Muscle layer of colon (tissue), 2 donors: ENCODE results near the gene RPTOR.
A peak's percentile ranks its signal among the peaks of the same experiment; 100 is the strongest.

Experiments used
- H3K27ac ChIP-seq: one replicate; pipeline ENCODE4 v1.7.0; 2013; ENCODE audit warnings: low read depth, mild to moderate bottlenecking, low read length, moderate library complexity
- H3K27me3 ChIP-seq, 2 donors: one replicate each; pipeline ENCODE4 v1.7.0; 2013; ENCODE audit warnings: low read length in 2 of 2, mild to moderate bottlenecking in 2 of 2; ENCODE audit not compliant: insufficient read depth in 2 of 2, control insufficient read depth in 1 of 2
- H3K36me3 ChIP-seq: one replicate; pipeline ENCODE4 v1.7.0; 2013; ENCODE audit warnings: mild to moderate bottlenecking, low read length; ENCODE audit not compliant: insufficient read depth
- H3K4me1 ChIP-seq: one replicate; pipeline ENCODE4 v1.7.0; 2013; ENCODE audit warnings: mild to moderate bottlenecking, low read length; ENCODE audit not compliant: insufficient read depth
- H3K4me3 ChIP-seq, 2 donors: one replicate each; pipeline ENCODE4 v1.7.0; 2013; ENCODE audit warnings: low read length in 2 of 2, low read depth in 1 of 2, mild to moderate bottlenecking in 1 of 2, moderate library complexity in 1 of 2
- H3K9ac ChIP-seq: one replicate; pipeline ENCODE4 v1.7.0; 2013; ENCODE audit warnings: low read length
- H3K9me3 ChIP-seq: one replicate; pipeline ENCODE4 v1.7.0; 2013; ENCODE audit warnings: mild to moderate bottlenecking, low read length
- donor health status: abdominal sarcoma.
- donor health status: Adenocarcinoma of cecum.

Gene RPTOR

DNA sequence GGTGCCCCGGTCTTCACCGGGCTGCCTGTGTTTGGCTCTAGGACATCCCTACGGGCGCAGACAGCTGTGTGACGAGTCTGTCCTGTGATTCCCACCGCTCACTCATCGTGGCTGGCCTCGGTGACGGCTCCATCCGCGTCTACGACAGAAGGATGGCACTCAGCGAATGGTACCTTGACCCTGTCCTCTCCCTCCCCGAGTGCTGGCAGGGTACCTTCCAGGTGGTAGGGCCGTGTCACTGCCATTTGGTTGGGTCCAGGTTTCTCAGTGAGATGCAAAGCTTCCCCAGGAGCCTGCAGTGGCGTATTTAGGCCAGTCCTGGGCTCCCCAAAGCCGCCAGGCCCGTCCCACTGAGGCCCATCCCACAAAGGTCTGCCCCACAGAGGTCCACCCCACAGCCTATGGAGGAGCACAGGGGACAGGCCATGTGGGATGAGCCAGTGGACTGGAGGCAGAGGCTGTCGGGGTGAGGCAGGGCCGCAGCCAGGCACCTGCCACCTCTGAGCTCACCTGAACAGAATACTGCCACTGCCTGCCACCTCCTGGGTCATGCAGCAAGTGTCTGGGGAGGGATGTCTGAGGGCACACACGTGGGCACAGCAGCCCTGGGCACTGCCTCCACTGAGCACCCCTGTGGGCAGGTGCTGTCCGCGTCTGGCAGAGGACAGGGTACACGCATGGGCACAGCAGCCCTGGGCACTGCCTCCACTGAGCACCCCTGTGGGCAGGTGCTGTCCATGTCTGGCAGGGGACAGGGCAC is 415.6 kb downstream of the RPTOR start:
- Histone ChIP-seq H3K9ac (peak overlapping the region; percentile 56), H3K9me3 (no peaks in the 10 kb centered on the region), H3K27ac (peak overlapping the region; percentile 97), H3K4me3 (no peak overlapping the region), H3K4me1 (peaks cover 41% of the 10 kb centered on the region), H3K27me3 (no peaks in the 10 kb centered on the region), H3K36me3 (no peaks in the 10 kb centered on the region)

DNA sequence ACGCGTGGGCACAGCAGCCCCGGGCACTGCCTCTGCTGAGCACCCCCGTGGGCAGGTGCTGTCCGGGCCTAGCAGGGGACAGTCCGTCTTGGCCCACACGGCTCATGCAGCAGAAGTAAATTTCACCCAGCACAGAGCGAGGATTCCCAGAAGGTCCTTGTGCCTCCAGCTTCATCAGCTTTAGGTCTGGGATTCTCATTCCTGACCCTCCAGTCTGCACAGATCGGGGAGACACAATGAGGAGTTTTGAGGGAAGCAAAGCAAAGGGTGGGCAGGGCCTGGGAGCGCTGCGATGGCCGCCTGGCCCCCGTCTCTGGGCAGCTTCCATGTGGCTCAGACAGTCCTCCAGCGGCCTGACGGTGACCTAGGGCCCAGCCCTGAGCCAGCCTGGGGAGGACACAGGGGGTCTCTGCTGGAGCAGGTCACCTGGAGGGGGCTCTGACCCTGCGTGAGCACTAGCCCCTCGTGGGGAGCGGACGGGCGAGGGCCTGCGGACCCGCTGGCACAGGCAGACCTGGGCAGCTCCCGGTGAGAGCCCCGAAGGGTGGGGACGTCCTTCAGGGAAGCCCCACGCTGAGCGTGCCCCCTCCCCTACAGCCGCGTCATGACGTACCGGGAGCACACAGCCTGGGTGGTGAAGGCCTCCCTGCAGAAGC is 416.3 kb downstream of the RPTOR start:
- H3K4me1 ChIP-seq: peaks cover 41% of the 10 kb centered on the region
- H3K27ac ChIP-seq: peak overlapping the region; percentile 97
- no peaks in the 10 kb centered on the region for H3K27me3 ChIP-seq
- H3K4me3 ChIP-seq: no peak overlapping the region
- no peaks in the 10 kb centered on the region for H3K36me3 ChIP-seq
- H3K9ac ChIP-seq: peak overlapping the region; percentile 56
- no peaks in the 10 kb centered on the region for H3K9me3 ChIP-seq

DNA sequence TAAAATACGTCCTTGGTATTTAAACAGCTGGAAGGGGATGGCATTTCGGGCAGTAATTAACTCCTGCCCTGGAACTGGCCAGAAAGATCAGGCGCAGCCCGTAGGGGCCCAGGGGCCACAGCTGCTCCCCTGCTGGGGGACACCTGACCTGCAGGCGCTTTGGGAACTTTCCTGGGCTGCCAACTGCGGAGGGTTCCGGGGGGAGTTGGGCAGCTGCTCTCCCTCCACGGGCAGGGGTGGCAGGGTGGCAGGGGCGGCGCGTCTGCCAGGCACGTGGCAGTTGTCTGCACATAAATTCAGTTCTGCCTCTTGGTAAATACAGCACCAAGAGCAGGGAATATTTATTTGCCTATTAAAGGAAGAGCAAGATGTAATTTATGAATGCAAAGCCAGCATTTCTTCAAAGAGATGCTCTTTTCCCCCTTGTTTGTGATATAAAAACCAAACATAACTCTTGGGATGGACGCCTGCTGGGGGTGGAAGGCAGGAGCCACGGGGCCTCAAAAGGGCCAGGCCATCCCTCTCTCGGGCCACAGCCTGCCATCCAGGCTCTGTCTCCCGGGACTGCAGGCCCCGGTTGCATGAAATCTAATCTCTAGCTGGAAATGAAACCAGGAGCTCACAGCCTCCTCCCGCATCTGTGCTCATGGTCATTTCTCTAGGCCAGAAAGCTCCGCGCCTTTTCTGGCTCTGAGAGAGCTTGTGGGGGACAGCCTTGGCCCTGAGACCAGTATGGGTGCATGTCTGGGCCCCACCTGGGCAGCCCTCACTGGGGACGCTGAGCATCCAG is 417.1 kb downstream of the RPTOR start:
- H3K9ac ChIP-seq: peak overlapping the region; percentile 27
- no peaks in the 10 kb centered on the region for H3K9me3 ChIP-seq
- no peaks in the 10 kb centered on the region for H3K36me3 ChIP-seq
- H3K4me1 ChIP-seq: peaks cover 41% of the 10 kb centered on the region
- peak overlapping the region; percentile 97 for H3K27ac ChIP-seq
- H3K4me3 ChIP-seq: no peak overlapping the region
- no peaks in the 10 kb centered on the region for H3K27me3 ChIP-seq

GRCh38 chr17:80962356-80963329 is 418.0 kb downstream of the RPTOR start:
- Histone ChIP-seq H3K27me3 (no peaks in the 10 kb centered on the region), H3K4me3 (no peak overlapping the region), H3K36me3 (no peaks in the 10 kb centered on the region), H3K27ac (peak overlapping the region; percentile 97), H3K9me3 (no peaks in the 10 kb centered on the region), H3K4me1 (peaks cover 41% of the 10 kb centered on the region), H3K9ac (peak overlapping the region; percentile 27)

- Histone ChIP-seq H3K36me3 (no peaks in the 10 kb centered on the region), H3K27ac (peak overlapping the region; percentile 32), H3K4me1 (peaks cover 46% of the 10 kb centered on the region), H3K4me3 (no peak overlapping the region), H3K27me3 (no peaks in the 10 kb centered on the region), H3K9ac (no peak overlapping the region), H3K9me3 (no peaks in the 10 kb centered on the region)
These were observed 419.3 kb downstream of the RPTOR start for GRCh38 chr17:80963812-80964543.

- Histone ChIP-seq H3K36me3 (no peaks in the 10 kb centered on the region), H3K9ac (no peak overlapping the region), H3K27me3 (no peaks in the 10 kb centered on the region), H3K9me3 (no peaks in the 10 kb centered on the region), H3K27ac (no peak overlapping the region), H3K4me1 (peaks cover 46% of the 10 kb centered on the region), H3K4me3 (no peak overlapping the region)
These were observed 419.9 kb downstream of the RPTOR start for GRCh38 chr17:80964544-80964856.

DNA sequence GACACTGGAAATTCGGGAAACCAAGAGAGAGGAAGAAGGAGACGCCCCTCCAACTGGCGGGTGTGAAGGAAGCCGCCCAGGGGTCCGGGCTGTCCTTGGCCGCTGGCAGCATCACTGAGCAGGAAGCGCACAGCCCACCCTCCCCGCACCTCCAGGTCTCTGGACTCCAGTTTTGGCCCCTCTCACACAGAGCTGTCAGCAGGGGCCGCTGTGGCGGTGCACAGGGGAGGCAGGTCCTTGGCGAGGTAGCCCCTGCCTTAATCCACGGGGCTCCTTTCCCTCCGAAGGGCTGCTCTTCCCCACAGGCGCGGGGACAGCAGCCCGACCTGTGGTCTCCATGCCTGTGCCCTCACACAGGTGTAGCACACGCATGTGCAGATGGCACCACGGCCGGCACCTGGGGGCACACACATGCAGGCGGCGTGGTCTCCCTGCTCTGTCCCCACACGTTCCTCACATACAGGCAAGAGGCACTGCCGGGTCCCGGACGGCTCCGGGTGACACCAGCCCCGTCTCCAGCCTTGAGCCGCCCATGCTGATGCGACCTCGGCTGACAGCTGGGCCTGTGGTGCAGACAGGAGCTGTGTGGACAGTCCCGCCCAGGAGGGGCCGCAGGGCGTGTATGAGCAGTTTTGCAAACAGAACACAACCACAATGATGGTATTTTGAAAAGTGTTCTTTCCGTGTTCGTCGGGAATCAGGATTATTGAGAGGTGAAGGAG is 420.4 kb downstream of the RPTOR start:
- Histone ChIP-seq H3K4me3 (no peak overlapping the region), H3K9me3 (no peaks in the 10 kb centered on the region), H3K4me1 (peaks cover 47% of the 10 kb centered on the region), H3K36me3 (no peaks in the 10 kb centered on the region), H3K9ac (no peak overlapping the region), H3K27ac (no peak overlapping the region), H3K27me3 (no peaks in the 10 kb centered on the region)

- H3K9me3 ChIP-seq: no peaks in the 10 kb centered on the region
- no peak overlapping the region for H3K27ac ChIP-seq
- peaks cover 47% of the 10 kb centered on the region for H3K4me1 ChIP-seq
- no peaks in the 10 kb centered on the region for H3K36me3 ChIP-seq
- no peak overlapping the region for H3K4me3 ChIP-seq
- no peak overlapping the region for H3K9ac ChIP-seq
- peaks cover 0 to 3% of the 10 kb centered on the region in 2 donors for H3K27me3 ChIP-seq
These were observed 421.0 kb downstream of the RPTOR start for GRCh38 chr17:80965606-80966005.

- Histone ChIP-seq H3K36me3 (no peaks in the 10 kb centered on the region), H3K27ac (peak overlapping the region; percentile 47), H3K9ac (no peak overlapping the region), H3K4me1 (peaks cover 34% of the 10 kb centered on the region), H3K4me3 (no peak overlapping the region), H3K9me3 (no peaks in the 10 kb centered on the region), H3K27me3 (peaks cover 0 to 20% of the 10 kb centered on the region in 2 donors)
These were observed 422.8 kb downstream of the RPTOR start for GRCh38 chr17:80967404-80967872.

DNA sequence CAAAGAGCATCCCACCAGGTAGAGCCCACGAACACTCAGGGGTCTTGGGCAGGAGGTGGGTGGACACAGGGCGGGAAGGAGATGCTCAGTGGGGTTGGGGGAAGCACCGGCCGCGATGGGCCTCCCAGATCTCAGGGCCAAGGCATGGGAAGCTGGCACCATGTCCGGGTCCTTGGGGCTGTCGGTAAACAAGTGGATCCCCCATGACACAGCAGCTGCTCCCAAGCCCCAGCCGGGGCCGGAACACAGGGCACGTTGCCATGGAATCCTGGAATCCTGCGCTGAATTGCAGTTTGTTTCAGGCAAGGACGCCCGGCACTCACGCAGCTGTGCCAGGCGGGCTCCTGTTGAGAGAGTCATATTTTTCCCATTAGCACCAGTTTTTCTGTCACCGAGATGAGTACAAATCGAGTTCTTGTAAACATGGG is 424.0 kb downstream of the RPTOR start:
- no peaks in the 10 kb centered on the region for H3K36me3 ChIP-seq
- H3K9ac ChIP-seq: no peak overlapping the region
- H3K4me1 ChIP-seq: peaks cover 31% of the 10 kb centered on the region
- peak overlapping the region; percentile 47 for H3K27ac ChIP-seq
- H3K4me3 ChIP-seq: peak overlapping the region in 1 of 2 donors; percentile 5
- H3K9me3 ChIP-seq: no peaks in the 10 kb centered on the region
- H3K27me3 ChIP-seq: peaks cover 0 to 20% of the 10 kb centered on the region in 2 donors
